Upper lobe of left lung (tissue), 6 donors: Measurements from ENCODE around the gene NXPE3. TPM values are rescaled to one million over a fixed set of nuclear protein-coding genes. Genes with fewer than 3 reads are reported as not detected.
"Not testable (repeated sequence)": the region's sequence is repeated elsewhere in the genome, so short reads cannot be mapped to it uniquely, and the experiment has no call there.

Source experiments
- ATAC-seq, 2 donors: fragments of 200-7000 bp; cut with Tn5 transposase; one replicate each; pipeline ENCODE4 v1.9.1; 2022; ENCODE audit warnings: mild to moderate bottlenecking in 2 of 2, moderate library complexity in 2 of 2; ENCODE audit not compliant: low FRiP score in 2 of 2
- DNase-seq, 2 donors: peaks; one replicate each; pipeline ENCODE4 v3.0.0-alpha.2; 2019 to 2020
- H3K27ac ChIP-seq, 4 donors: fragments of 200-600 bp; sonication (generic); one replicate each; pipeline ENCODE4 v1.5.1; 2016 to 2019
- H3K27me3 ChIP-seq, 4 donors: fragments of 200-600 bp; sonication (generic); one replicate each; pipeline ENCODE4 v1.5.1; 2017 to 2019
- H3K36me3 ChIP-seq, 4 donors: fragments of 200-600 bp; sonication (generic); one replicate each; pipeline ENCODE4 v1.5.1; 2016 to 2019
- H3K4me1 ChIP-seq, 4 donors: fragments of 200-600 bp; sonication (generic); one replicate each; pipeline ENCODE4 v1.5.1; 2018 to 2019
- H3K4me3 ChIP-seq, 4 donors: fragments of 200-600 bp; sonication (generic); one replicate each; pipeline ENCODE4 v1.5.1; 2017 to 2019; ENCODE audit warnings: mild to moderate bottlenecking in 2 of 4, moderate library complexity in 1 of 4
- H3K9me3 ChIP-seq, 4 donors: fragments of 200-600 bp; sonication (generic); one replicate each; pipeline ENCODE4 v1.5.1; 2018 to 2019
- EP300 ChIP-seq, 4 donors: sonication (generic); formaldehyde crosslinking; IDR thresholded peaks; one replicate each; pipeline ENCODE4 v1.5.1; 2017; ENCODE audit warnings: antibody characterized with exemption in 4 of 4, control low read depth in 2 of 4
- POLR2A ChIP-seq, 4 donors: fragments of 450-650 bp; IDR thresholded peaks; one replicate each; pipeline ENCODE4 v1.5.1; 2016 to 2017; ENCODE audit warnings: antibody characterized with exemption in 4 of 4, mild to moderate bottlenecking in 2 of 4
- POLR2AphosphoS5 ChIP-seq, 2 donors: sonication (generic); formaldehyde crosslinking; IDR thresholded peaks; one replicate each; pipeline ENCODE4 v1.5.1; 2017; ENCODE audit warnings: antibody characterized with exemption in 2 of 2
- WGBS, 2 donors: methylation state at CpG; one replicate each; pipeline ENCODE4 v1.1.5; 2017 to 2018; 5-methylcytosine and 5-hydroxymethylcytosine counted together
- total RNA-seq, 6 donors: library from RNA; depleted of rRNA in 4 of 6; stranded (reverse); fragments of >200 nt in 4 of 6; gene quantifications; one replicate each; pipeline versions ENCODE4 v1.1.0 to v1.2.1, GENCODE V29; 2016 to 2021
- TF ChIP-seq, protein P1 (sequence below), 6 experiments: fragments of 450-650 bp in 4 of 6; fragments of 200-600 bp in 2 of 6; sonication (generic) in 2 of 6; IDR thresholded peaks; one replicate each; pipeline ENCODE4 v1.5.1; 2016 to 2019; ENCODE audit warnings: antibody characterized with exemption in 6 of 6
- donor health status: DM: no; HTN: no; CAD: no; lungs with moderate emphysema.
- donor health status: DM: no; HTN: yes; CAD: no; lungs with severe emphysema.

Gene NXPE3
- total RNA-seq, 6 donors from 2014 or later, result 7.2 to 16.8 (median 15.5) TPM

DNA sequence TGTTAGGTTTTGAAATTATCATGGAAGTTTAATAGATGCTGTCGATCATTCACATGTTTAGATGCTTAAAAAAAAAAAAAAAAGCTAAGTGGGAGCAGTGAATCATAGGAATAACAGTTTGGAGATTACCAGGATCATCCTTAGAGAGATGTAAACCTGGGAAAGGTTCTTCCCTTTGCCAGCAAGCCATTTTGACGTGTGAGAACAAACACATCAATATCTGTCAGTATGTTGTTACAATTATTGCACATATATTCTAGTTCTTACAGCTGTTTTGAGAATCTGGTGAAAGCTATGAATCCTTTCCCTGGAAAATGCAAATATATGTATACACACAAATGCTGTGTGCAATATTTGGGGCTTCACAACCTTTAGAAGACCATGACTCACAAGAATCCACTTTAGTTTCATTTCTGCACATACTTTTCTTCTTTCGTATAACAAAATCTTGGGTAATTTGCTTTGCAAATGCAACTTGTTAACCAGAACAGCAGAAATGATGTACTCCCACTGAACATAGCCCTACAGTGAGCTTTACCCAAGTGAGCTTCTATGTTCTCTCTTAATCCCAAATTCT, 82.3 kb downstream of the NXPE3 start:
- H3K9me3 ChIP-seq, result no peaks in the 10 kb centered on the region
- peaks cover 6 to 14% (median 10%) of the 10 kb centered on the region in 4 donors for H3K4me1 ChIP-seq
- H3K4me3 ChIP-seq, result no peak overlapping the region
- no peak for TF ChIP-seq EP300 (IDR thresholded peaks at IDR 0.05)
- TF ChIP-seq POLR2AphosphoS5 (IDR thresholded peaks at IDR 0.05), result peak in 1 of 2 donors; percentile 15
- no peaks in the 10 kb centered on the region for H3K27me3 ChIP-seq
- H3K36me3 ChIP-seq, result peaks cover 42 to 64% (median 46%) of the 10 kb centered on the region in 4 donors
- DNase-seq (no peak), ATAC-seq (no peak)
- H3K27ac ChIP-seq, result no peak overlapping the region
- 79 to 82% methylated on average over 3 of the region's 3 CpGs for whole genome bisulfite sequencing, 2 donors

DNA sequence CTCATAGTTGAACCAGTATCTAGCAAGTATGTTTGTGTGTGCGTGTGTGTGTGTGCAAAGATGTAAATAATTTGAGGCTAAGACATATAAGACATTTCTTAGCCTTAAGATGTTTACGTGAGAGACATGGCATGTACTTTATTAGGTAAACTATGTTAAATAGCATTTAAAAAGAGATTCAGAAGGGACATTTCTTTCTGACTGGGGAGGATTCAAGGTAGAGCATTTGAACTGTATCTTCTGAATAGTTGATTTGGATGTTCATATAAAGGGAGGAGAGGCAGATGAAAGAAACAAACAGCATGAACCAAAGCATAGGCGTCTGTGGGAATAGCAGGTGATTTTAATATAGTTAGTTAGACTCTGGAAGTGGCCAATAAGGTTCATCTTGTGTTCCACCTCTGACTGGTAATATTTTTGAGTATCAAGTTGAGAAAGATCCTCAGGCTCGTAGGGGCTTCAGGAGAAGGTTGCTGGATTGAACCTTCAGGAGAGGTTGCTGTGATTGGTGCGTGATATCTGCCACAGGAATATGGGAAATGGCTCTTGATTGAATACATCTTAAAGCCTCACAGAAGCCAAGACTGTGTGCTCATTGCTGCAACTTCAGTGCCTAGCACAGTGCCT, 82.9 kb downstream of the NXPE3 start:
- Histone ChIP-seq H3K4me1 (peaks cover 6 to 12% (median 8%) of the 10 kb centered on the region in 4 donors), H3K4me3 (no peak overlapping the region), H3K27me3 (no peaks in the 10 kb centered on the region), H3K36me3 (peaks cover 36 to 58% (median 40%) of the 10 kb centered on the region in 4 donors), H3K27ac (no peak overlapping the region), H3K9me3 (no peaks in the 10 kb centered on the region)
- 78% methylated on average over 5 of the region's 5 CpGs for WGBS, 2 donors
- TF ChIP-seq POLR2AphosphoS5 (IDR thresholded peaks at IDR 0.05), result no peak
- TF ChIP-seq, protein P1, sequence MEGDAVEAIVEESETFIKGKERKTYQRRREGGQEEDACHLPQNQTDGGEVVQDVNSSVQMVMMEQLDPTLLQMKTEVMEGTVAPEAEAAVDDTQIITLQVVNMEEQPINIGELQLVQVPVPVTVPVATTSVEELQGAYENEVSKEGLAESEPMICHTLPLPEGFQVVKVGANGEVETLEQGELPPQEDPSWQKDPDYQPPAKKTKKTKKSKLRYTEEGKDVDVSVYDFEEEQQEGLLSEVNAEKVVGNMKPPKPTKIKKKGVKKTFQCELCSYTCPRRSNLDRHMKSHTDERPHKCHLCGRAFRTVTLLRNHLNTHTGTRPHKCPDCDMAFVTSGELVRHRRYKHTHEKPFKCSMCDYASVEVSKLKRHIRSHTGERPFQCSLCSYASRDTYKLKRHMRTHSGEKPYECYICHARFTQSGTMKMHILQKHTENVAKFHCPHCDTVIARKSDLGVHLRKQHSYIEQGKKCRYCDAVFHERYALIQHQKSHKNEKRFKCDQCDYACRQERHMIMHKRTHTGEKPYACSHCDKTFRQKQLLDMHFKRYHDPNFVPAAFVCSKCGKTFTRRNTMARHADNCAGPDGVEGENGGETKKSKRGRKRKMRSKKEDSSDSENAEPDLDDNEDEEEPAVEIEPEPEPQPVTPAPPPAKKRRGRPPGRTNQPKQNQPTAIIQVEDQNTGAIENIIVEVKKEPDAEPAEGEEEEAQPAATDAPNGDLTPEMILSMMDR (IDR thresholded peaks at IDR 0.05), result no peak
- TF ChIP-seq EP300 (IDR thresholded peaks at IDR 0.05), result no peak
- TF ChIP-seq POLR2A (IDR thresholded peaks at IDR 0.05), result no peak
- DNase-seq (no peak), ATAC-seq (peak in 1 of 2 donors; percentile 5)

DNA sequence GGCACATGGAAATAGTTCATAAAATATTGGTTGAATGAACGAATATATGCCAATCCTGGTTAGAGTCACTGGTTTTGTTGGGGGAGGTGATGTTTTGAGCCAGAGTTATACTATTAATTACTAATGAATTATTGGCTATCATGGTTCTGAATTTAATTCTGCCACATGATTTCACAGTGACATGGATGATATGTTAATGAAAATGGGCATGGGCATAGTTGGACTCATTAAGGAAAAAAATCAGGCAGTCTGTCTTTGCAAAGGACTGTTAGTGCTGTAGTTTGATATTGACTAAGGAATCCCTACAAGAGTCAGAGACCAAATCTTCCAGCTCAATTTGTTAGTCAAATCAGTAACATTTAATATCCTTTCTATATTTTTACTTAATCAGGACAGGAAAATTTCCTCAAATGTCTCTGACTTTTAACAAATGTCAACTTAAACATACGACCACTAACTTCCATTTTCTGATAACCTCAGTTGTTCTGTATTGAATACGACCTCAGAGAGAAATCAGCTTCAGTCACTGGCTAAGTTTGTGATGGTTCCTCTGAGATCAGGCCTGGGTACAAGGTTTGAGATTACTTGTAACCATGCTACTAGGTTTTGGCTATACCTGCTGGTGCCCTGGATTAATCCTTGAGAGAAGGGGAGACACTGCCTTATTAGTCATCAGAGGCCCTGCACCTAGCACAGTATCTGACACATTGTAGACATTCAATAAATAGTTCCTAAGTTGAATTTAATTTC, 83.6 kb downstream of the NXPE3 start:
- TF ChIP-seq EP300 (IDR thresholded peaks at IDR 0.05) (no peak), POLR2AphosphoS5 (IDR thresholded peaks at IDR 0.05) (no peak), POLR2A (IDR thresholded peaks at IDR 0.05) (no peak)
- TF ChIP-seq, protein P1 (IDR thresholded peaks at IDR 0.05), result no peak
- DNase-seq (no peak), ATAC-seq (peak in 1 of 2 donors; percentile 20)
- Histone ChIP-seq H3K4me1 (peaks cover under 1 to 19% (median 3%) of the 10 kb centered on the region in 4 donors), H3K4me3 (no peak overlapping the region), H3K27ac (peak overlapping the region in 1 of 4 donors; percentile 15), H3K9me3 (no peaks in the 10 kb centered on the region), H3K36me3 (peaks cover 29 to 51% (median 34%) of the 10 kb centered on the region in 4 donors), H3K27me3 (no peaks in the 10 kb centered on the region)
- WGBS, 2 donors, result 79 to 81% methylated on average over 3 of the region's 3 CpGs

DNA sequence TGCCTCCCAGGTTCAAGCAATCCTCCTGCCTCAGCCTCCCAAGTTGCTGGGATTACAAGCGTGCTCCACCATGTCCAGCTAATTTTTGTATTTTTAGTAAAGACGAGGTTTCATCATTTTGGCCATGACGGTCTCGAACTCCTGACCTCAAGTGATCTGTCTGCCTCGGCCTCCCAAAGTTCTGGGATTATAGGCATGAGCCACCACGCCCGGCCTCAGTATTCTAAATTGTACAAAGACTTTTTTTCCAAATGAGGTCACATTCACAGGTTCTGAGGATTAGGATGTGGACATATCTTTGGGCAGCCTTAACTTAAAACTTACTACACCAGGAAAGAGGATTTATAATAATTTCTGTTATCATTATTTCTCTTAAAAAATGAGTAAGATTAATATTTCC, 85.9 kb downstream of the NXPE3 start:
- not testable (repeated sequence) for H3K4me3 ChIP-seq, H3K27me3 ChIP-seq, H3K27ac ChIP-seq, H3K9me3 ChIP-seq, DNase-seq, ATAC-seq
- peaks cover 0 to 26% (median 10%) of the 10 kb centered on the region in 4 donors for H3K4me1 ChIP-seq
- H3K36me3 ChIP-seq, result peaks cover 7 to 28% (median 15%) of the 10 kb centered on the region in 4 donors
- 93 to 98% methylated on average over 7 of the region's 7 CpGs for WGBS, 2 donors

DNA sequence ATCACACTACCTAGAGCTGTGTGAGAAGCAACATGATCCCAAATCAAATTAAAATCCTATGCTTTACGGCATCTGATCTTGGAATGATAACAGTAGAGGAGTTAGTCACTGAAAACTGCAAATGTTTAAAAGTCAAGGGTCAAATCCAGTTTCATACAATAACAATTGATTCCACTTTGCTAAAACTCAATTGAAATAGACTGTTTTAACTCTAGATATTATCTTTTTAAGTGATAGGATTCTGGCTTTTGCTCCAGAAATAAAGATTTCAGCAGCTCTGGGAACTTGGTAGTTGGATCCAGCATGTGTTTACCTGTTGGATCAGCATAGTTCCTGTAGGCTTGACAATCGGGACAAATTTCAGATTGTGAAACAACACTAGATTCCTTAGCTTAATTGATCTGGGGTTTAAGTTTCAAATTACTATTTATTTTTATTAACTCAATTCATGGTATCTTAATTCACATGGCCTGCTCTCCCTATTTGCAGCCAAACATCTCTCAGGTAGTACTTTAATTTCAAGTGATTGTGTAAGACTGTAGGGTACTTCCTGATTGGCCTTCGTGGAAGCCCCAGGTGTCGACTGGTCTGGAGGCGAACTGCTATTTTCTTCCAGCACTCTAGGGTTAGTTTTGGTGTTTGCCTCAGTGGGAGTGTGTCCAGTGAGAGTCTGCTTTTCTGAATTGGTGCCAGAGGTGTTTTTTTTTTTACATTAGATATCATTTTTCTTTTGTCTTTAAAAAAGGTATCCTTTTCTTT, 86.9 kb downstream of the NXPE3 start:
- DNase-seq (peak in 1 of 2 donors; percentile 48), ATAC-seq (no peak)
- Histone ChIP-seq H3K27ac (peak overlapping the region in 1 of 4 donors; percentile 40), H3K27me3 (no peaks in the 10 kb centered on the region), H3K4me1 (peaks cover 0 to 26% (median 10%) of the 10 kb centered on the region in 4 donors), H3K36me3 (peaks cover 0 to 18% (median 7%) of the 10 kb centered on the region in 4 donors), H3K9me3 (no peaks in the 10 kb centered on the region), H3K4me3 (no peak overlapping the region)
- TF ChIP-seq POLR2AphosphoS5 (IDR thresholded peaks at IDR 0.05), result no peak
- TF ChIP-seq, protein P1 (IDR thresholded peaks at IDR 0.05), result peak in 1 of 6 experiments; percentile 9
- 35 to 64% methylated on average over 5 of the region's 5 CpGs for WGBS, 2 donors
